Colonic mucosa (tissue), 4 donors: ENCODE measurements around the gene C1QC. TPM values are rescaled to one million over a fixed set of nuclear protein-coding genes. Genes with fewer than 3 reads are reported as not detected.

ENCODE experiments used
- DNase-seq: peaks from one replicate; pipeline ENCODE4 v3.0.0-alpha.2; 2020
- H3K27ac ChIP-seq: fragments of 200-600 bp; one replicate; pipeline ENCODE4 v1.8.0; 2021
- H3K27me3 ChIP-seq: fragments of 200-600 bp; one replicate; pipeline ENCODE4 v1.8.0; 2021
- H3K36me3 ChIP-seq: fragments of 200-600 bp; one replicate; pipeline ENCODE4 v1.8.0; 2021
- H3K4me1 ChIP-seq: fragments of 200-600 bp; one replicate; pipeline ENCODE4 v1.8.0; 2021; ENCODE audit warnings: mild to moderate bottlenecking
- H3K4me3 ChIP-seq: fragments of 200-600 bp; one replicate; pipeline ENCODE4 v1.8.0; 2021
- H3K9ac ChIP-seq, 2 donors: one replicate each; pipeline ENCODE4 v1.7.0; 2013; ENCODE audit warnings: control low read depth in 2 of 2, low read depth in 2 of 2, low read length in 2 of 2
- H3K9me3 ChIP-seq: fragments of 200-600 bp; one replicate; pipeline ENCODE4 v1.8.0; 2021
- intact Hi-C: fragments of 100-400 bp; cut with DNase I; formaldehyde crosslinking; loops from one replicate; pipeline ENCODE4 v1.14.1; 2022
- total RNA-seq, 2 donors: library from RNA; stranded (reverse); fragmentation: NEBNext Ultra II Directional in 1 of 2; extraction: Animal tissue kit (Norgen Biotek cat#: 25700) in 1 of 2; gene quantifications; one replicate each; pipeline ENCODE4 v1.2.1, GENCODE V29; 2021
- TF ChIP-seq, protein P1 (sequence below): fragments of 200-600 bp; IDR thresholded peaks from one replicate; pipeline ENCODE4 v1.8.0; 2022; ENCODE audit warnings: antibody characterized with exemption, mild to moderate bottlenecking
- donor health status: healthy.
- donor health status: DM: no; HTN: no; CAD: no.
- donor health status: DM: no; HTN: no; CAD: no.

Gene C1QC
- total RNA-seq, 2 donors from 2014 or later, result 45.4 to 80.9 TPM

DNA sequence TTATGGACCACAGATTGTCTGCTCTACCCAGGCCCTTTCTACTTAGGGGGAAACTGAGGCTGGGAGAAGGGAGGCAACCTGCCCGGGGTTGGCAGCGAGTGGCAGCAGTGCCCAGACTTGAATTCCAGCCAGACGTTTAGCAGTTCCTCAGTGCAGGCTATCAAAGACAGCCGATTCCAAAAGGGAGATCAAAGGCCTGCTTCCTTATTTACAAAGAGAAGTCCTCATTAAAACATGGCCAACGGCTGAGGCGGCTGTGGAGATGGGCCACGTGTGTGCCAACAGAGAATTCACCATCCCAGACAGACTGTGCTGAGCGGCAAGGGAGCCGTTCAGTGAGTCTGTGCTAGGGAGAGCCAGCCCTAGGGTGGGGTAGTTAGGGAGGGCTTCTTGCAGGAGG, 37.3 kb downstream of the C1QC start:
- intact Hi-C loops, result no loop called here
- no peak overlapping the region for H3K4me3 ChIP-seq
- no peaks in the 10 kb centered on the region for H3K9me3 ChIP-seq
- no peak overlapping the region for H3K27ac ChIP-seq
- no peak overlapping the region for H3K9ac ChIP-seq
- no peaks in the 10 kb centered on the region for H3K36me3 ChIP-seq
- DNase-seq, result peak; percentile 80
- H3K4me1 ChIP-seq, result peaks cover 6% of the 10 kb centered on the region
- no peaks in the 10 kb centered on the region for H3K27me3 ChIP-seq
- TF ChIP-seq, protein P1, sequence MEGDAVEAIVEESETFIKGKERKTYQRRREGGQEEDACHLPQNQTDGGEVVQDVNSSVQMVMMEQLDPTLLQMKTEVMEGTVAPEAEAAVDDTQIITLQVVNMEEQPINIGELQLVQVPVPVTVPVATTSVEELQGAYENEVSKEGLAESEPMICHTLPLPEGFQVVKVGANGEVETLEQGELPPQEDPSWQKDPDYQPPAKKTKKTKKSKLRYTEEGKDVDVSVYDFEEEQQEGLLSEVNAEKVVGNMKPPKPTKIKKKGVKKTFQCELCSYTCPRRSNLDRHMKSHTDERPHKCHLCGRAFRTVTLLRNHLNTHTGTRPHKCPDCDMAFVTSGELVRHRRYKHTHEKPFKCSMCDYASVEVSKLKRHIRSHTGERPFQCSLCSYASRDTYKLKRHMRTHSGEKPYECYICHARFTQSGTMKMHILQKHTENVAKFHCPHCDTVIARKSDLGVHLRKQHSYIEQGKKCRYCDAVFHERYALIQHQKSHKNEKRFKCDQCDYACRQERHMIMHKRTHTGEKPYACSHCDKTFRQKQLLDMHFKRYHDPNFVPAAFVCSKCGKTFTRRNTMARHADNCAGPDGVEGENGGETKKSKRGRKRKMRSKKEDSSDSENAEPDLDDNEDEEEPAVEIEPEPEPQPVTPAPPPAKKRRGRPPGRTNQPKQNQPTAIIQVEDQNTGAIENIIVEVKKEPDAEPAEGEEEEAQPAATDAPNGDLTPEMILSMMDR, result no peak

DNA sequence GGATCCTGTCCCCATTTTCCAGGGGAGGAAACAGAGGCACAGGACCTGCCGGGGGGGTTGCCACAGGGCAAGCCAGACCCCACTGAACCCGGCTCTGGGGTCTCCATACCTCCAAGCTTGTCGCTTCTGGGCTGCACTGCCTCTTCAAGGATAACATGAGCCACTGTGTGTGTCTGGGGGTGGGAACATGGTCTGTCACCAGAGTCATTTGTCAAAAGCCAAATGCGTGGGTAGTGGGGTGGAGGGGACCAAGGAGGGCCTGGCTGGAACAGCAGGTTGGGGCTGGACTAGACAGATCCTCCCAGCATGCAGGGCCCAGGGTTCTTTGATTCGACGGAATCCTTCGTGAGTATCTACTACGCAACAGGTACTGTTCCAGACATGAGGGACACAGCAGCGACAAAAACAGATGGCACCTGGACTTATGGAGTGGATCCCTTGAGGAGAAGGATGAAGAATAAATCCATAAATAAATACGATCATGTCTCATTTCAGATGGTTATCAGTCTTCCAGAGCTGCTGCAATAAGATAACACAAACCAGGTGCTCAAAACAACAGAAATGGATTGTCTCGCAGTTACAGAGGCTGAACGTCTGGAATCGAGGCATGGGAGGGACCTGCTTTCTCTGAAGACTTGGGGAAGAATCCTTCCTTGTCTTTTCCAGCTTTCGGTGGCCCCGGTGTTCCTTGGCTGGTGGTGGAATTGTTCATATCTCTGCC, 38.3 kb downstream of the C1QC start:
- H3K9ac ChIP-seq, result no peak overlapping the region
- intact Hi-C loops, result no loop called here
- H3K9me3 ChIP-seq, result no peaks in the 10 kb centered on the region
- TF ChIP-seq, protein P1, result no peak
- H3K27ac ChIP-seq, result no peak overlapping the region
- peaks cover 6% of the 10 kb centered on the region for H3K4me1 ChIP-seq
- H3K27me3 ChIP-seq, result no peaks in the 10 kb centered on the region
- no peak for DNase-seq
- no peaks in the 10 kb centered on the region for H3K36me3 ChIP-seq
- H3K4me3 ChIP-seq, result no peak overlapping the region

DNA sequence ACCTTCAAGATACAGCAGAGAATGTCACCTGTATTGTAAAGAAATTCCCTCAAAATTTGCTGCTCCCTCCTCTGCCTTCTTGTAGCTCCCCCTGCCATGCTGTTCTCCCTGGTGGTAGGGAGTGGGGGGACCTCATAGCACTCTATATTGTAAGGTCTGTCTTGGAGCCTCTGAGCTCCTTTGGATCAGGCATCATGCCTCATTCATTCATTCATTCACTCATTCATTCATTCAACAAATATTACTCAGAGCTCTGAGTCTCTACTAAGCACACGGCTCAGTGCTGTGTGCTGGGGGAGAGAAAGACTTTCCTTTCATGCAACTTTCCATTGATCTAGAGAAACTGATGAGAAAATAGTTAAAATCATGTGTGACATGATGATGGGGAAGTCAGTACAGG, 40.1 kb downstream of the C1QC start:
- Histone ChIP-seq H3K4me1 (no peaks in the 10 kb centered on the region), H3K9me3 (no peaks in the 10 kb centered on the region), H3K9ac (no peak overlapping the region), H3K27ac (no peak overlapping the region), H3K27me3 (no peaks in the 10 kb centered on the region), H3K4me3 (no peak overlapping the region), H3K36me3 (no peaks in the 10 kb centered on the region)
- TF ChIP-seq, protein P1, result no peak
- DNase-seq, result no peak
- intact Hi-C loops, result no loop called here

DNA sequence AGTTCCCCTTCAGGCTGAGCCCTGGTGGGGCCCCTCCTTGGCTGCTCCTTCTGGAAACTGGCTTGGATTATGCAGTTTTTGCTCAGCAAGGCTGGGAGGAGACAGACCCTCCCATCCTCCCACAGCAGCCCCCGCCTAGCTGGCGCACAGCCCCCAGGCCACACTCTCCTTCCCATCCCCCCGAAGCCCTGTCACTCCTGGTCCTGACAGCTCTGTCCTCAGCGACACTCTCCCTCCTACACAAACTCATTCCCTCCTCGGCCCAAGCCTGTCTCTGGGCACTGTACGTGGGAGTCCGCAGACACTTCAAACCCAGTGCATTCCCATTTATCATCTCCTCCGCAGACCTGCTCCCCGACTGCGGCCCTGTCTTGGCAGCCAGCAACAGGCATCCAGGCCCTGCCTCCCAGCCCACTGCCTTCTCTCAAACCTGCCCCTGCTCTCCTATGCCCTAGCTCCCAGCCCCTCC, 42.2 kb downstream of the C1QC start:
- no peak for DNase-seq
- Histone ChIP-seq H3K4me1 (no peaks in the 10 kb centered on the region), H3K36me3 (no peaks in the 10 kb centered on the region), H3K9me3 (no peaks in the 10 kb centered on the region), H3K4me3 (no peak overlapping the region), H3K9ac (no peak overlapping the region), H3K27ac (no peak overlapping the region), H3K27me3 (no peaks in the 10 kb centered on the region)
- TF ChIP-seq, protein P1, result no peak
- intact Hi-C loops, result no loop called here

DNA sequence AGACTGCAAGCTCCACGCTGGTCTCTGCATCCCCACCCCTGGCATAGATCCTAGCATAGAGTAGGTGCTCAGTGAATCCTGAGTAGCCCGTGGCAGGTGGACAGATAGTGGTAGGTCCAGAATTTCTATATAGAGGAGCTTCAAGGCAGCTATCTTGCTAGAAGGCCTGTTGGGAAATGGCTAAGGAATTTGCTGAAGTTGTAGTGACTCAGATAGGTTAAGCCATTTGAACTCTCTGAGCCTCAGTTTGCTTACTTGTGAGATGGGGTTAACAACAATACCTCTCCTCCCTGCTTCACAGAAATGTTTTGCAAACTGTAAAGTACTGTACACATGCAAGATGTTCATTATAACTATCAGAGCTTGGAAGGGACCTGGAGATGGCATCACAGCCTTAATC, 43.8 kb downstream of the C1QC start:
- no peaks in the 10 kb centered on the region for H3K27me3 ChIP-seq
- H3K9me3 ChIP-seq, result no peaks in the 10 kb centered on the region
- H3K36me3 ChIP-seq, result no peaks in the 10 kb centered on the region
- no peak overlapping the region for H3K4me3 ChIP-seq
- H3K9ac ChIP-seq, result no peak overlapping the region
- TF ChIP-seq, protein P1, result no peak
- DNase-seq, result no peak
- intact Hi-C loops, result no loop called here
- H3K27ac ChIP-seq, result no peak overlapping the region
- H3K4me1 ChIP-seq, result no peaks in the 10 kb centered on the region
